HEK293 (cell line): Measurements from ENCODE around the gene C9orf72.

Experiments
- BCL11A ChIP-seq: fragments of 450-650 bp; formaldehyde crosslinking; IDR thresholded peaks from 2 replicates; pipeline ENCODE4 v1.5.1; 2016; ENCODE audit warnings: low read depth, missing biosample characterization, missing genetic modification characterization
- ZBTB1 ChIP-seq: fragments of 450-650 bp; formaldehyde crosslinking; IDR thresholded peaks from 2 replicates; pipeline ENCODE4 v1.5.1; 2016; ENCODE audit warnings: missing biosample characterization, missing genetic modification characterization
- ZNF2 ChIP-seq: fragments of 450-650 bp; formaldehyde crosslinking; IDR thresholded peaks from 2 replicates; pipeline ENCODE4 v1.5.1; 2016; ENCODE audit warnings: missing biosample characterization, missing genetic modification characterization
- TF ChIP-seq, protein P1 (sequence below): fragments of 450-650 bp; formaldehyde crosslinking; IDR thresholded peaks from 2 replicates; pipeline ENCODE4 v1.5.1; 2016; ENCODE audit warnings: missing biosample characterization, missing genetic modification characterization
- TF ChIP-seq, protein P2 (sequence below): fragments of 450-650 bp; formaldehyde crosslinking; IDR thresholded peaks from 2 replicates; pipeline ENCODE4 v1.5.1; 2016; ENCODE audit warnings: missing biosample characterization, missing genetic modification characterization

DNA sequence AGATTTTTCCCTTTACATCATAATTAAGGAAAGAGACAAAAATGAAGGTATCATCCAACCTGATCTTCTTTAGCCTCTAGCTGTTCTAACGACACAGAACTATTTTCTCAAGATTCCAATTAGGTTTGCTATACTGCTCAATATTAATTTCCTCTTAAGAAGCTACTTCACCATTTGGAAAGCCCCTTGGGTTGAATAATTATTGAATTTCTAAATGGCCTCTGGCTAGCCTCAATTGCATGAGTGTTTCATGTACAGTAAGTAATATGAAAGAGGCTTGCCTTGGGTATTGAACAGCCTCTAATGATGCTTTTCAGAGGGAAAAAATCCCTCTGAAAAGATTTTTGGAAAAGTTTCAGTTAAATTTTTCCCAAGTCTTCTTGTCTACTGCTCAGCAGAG, 40.0 kb downstream of the C9orf72 start:
- TF ChIP-seq, protein P1, sequence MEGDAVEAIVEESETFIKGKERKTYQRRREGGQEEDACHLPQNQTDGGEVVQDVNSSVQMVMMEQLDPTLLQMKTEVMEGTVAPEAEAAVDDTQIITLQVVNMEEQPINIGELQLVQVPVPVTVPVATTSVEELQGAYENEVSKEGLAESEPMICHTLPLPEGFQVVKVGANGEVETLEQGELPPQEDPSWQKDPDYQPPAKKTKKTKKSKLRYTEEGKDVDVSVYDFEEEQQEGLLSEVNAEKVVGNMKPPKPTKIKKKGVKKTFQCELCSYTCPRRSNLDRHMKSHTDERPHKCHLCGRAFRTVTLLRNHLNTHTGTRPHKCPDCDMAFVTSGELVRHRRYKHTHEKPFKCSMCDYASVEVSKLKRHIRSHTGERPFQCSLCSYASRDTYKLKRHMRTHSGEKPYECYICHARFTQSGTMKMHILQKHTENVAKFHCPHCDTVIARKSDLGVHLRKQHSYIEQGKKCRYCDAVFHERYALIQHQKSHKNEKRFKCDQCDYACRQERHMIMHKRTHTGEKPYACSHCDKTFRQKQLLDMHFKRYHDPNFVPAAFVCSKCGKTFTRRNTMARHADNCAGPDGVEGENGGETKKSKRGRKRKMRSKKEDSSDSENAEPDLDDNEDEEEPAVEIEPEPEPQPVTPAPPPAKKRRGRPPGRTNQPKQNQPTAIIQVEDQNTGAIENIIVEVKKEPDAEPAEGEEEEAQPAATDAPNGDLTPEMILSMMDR: no peak
- TF ChIP-seq, protein P2, sequence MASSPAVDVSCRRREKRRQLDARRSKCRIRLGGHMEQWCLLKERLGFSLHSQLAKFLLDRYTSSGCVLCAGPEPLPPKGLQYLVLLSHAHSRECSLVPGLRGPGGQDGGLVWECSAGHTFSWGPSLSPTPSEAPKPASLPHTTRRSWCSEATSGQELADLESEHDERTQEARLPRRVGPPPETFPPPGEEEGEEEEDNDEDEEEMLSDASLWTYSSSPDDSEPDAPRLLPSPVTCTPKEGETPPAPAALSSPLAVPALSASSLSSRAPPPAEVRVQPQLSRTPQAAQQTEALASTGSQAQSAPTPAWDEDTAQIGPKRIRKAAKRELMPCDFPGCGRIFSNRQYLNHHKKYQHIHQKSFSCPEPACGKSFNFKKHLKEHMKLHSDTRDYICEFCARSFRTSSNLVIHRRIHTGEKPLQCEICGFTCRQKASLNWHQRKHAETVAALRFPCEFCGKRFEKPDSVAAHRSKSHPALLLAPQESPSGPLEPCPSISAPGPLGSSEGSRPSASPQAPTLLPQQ (tag by site-specific recombination): no peak
- TF ChIP-seq ZBTB1 (tag by site-specific recombination) (no peak), ZNF2 (no peak), BCL11A (tag by site-specific recombination) (no peak)
